BJ (cell line): ENCODE results near the gene MST1. TPM values are rescaled to one million over a fixed set of nuclear protein-coding genes. Genes with fewer than 3 reads are reported as not detected.

Experiments used
- CTCF ChIA-PET: fragments of 350-600 bp; formaldehyde crosslinking; extraction: SDS; loops from one replicate; lab custom pipeline; 2021; ENCODE audit warnings: antibody characterized with exemption, inconsistent platforms; lab: Yijun Ruan, JAX
- POLR2A ChIA-PET: fragments of 300-600 bp; sonication (Branson Sonifier 250); formaldehyde crosslinking; extraction: SDS; loops from one replicate; lab custom pipeline; 2021; ENCODE audit warnings: antibody characterized with exemption; lab: Charles Lee
- DNase-seq: peaks from one replicate; pipeline ENCODE4 v3.0.0-alpha.2; 2011; ENCODE audit warnings: low read depth
- H3K27me3 ChIP-seq: 2 replicates; pipeline ENCODE4 v1.6.0; 2011; ENCODE audit warnings: low read length; ENCODE audit not compliant: control insufficient read depth, insufficient read depth
- H3K36me3 ChIP-seq: 2 replicates; pipeline ENCODE4 v1.5.1; 2011; ENCODE audit warnings: low read length; ENCODE audit not compliant: control insufficient read depth, insufficient read depth
- H3K4me3 ChIP-seq: 2 replicates; pipeline ENCODE4 v1.5.1; 2011; ENCODE audit warnings: low read depth, mild to moderate bottlenecking, control low read depth, low read length
- polyA plus RNA-seq: library from polyadenylated mRNA; depleted of rRNA; stranded (reverse); fragments of >200 nt; gene quantifications from 2 replicates; pipeline ENCODE4 v1.2.3, GENCODE V29; 2011
- TF ChIP-seq, protein P1 (sequence below): IDR thresholded peaks from 2 replicates; pipeline ENCODE4 v1.5.1; 2011; ENCODE audit warnings: low read depth, mild to moderate bottlenecking, control low read depth, inconsistent platforms, low read length, moderate library complexity; ENCODE audit not compliant: insufficient read depth

Gene MST1
- polyA plus RNA-seq, 1 experiment: 10.7 TPM

DNA sequence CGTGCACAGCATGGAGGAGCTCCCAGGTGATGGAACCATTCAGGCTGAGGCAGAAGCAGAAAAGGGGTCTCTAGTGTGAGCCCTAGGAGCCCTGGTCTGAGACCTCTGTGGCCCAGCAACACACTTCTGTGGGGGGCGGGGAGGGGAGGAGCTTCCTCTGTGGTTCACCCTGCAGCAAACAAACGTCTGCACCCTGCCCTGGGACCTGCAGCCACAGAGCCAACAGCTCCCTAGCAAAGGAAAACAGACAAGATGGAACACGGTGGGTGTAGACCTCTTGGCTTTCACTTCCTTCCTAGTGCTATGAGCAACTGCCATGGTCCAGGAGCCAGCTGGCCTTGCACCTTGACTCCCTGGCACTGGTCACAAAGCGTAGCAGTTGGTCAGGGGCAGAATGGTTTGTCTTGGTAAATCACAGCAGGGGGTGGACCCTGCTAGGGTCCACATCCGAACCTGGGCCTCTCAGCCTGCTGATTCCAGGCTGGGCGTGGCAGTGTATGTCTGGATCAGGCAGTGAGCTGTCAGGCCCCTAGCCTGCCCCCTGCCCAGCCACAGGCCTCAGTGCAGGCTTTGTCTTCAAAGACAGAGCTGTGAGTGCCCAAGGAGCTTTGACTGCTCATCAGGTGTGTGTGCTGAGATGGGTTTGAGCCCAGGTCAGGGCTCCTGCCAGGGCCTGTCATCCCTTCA lies 23.5 kb upstream of the MST1 start:
- ChIA-PET POLR2A (no interaction called here), CTCF (interaction anchor here (2.2 kb wide), 1 partner anchor 12 kb away, joined by 9 read pairs; no protein-coding TSS in a partner anchor)
- no peak overlapping the region for H3K4me3 ChIP-seq
- TF ChIP-seq, protein P1, sequence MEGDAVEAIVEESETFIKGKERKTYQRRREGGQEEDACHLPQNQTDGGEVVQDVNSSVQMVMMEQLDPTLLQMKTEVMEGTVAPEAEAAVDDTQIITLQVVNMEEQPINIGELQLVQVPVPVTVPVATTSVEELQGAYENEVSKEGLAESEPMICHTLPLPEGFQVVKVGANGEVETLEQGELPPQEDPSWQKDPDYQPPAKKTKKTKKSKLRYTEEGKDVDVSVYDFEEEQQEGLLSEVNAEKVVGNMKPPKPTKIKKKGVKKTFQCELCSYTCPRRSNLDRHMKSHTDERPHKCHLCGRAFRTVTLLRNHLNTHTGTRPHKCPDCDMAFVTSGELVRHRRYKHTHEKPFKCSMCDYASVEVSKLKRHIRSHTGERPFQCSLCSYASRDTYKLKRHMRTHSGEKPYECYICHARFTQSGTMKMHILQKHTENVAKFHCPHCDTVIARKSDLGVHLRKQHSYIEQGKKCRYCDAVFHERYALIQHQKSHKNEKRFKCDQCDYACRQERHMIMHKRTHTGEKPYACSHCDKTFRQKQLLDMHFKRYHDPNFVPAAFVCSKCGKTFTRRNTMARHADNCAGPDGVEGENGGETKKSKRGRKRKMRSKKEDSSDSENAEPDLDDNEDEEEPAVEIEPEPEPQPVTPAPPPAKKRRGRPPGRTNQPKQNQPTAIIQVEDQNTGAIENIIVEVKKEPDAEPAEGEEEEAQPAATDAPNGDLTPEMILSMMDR: no peak
- H3K27me3 ChIP-seq: no peaks in the 10 kb centered on the region
- peaks cover 11% of the 10 kb centered on the region for H3K36me3 ChIP-seq
- no peak for DNase-seq

DNA sequence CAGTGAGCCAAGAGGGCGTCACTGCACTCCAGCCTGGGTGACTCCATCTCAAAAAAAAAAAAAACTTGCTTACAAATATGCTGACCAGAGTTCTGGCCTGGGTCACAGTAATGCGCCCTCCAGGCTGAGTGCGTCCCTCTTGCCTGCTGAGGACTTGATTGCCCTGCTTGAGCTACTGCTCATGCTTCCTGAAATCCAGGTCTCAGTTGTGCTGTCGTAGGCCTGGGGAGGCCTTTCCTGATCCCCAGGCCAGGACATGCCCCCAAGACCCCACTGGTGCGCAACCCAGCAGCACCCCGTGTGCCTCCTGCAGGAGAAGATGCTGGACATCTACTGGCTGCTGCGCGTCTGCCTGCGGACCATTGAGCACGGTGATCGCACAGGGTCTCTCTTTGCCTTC lies 22.9 kb upstream of the MST1 start:
- H3K4me3 ChIP-seq: no peak overlapping the region
- ChIA-PET CTCF (interaction anchor here (1.0 to 2.2 kb wide), 2 partner anchors 10 to 11 kb away, joined by 4 to 9 read pairs; no protein-coding TSS in a partner anchor), POLR2A (no interaction called here)

DNA sequence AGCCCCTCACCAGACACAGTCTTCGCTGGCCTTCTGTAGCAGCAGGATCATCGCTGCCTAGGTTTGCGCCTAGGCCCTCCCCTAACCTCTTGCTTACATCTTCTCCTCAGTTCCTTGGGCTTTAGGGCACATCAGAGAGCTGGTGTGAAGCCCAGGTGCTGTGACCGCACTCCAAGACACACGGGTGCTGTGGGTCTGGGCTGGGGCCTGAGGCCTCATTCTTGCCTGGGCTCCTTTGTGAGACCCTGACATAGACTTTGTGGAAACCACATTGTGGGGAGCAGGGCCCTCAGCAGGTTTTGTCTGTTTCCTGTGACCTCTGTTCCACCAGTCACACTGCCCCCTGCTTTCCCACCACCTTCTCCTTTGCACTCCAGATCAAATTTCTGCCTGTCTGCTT lies 22.2 kb upstream of the MST1 start:
- H3K27me3 ChIP-seq: no peaks in the 10 kb centered on the region
- DNase-seq: no peak
- peaks cover 10% of the 10 kb centered on the region for H3K36me3 ChIP-seq
- H3K4me3 ChIP-seq: no peak overlapping the region
- ChIA-PET POLR2A (no interaction called here), CTCF (interaction anchor here (0.8 to 2.2 kb wide), 3 partner anchors 9 to 177 kb away, joined by 3 to 9 read pairs (median 4); no protein-coding TSS in a partner anchor)
- TF ChIP-seq, protein P1: no peak

More for the DNA sequence above, 22.9 kb upstream of the MST1 start:
- TF ChIP-seq, protein P1: no peak
- no peak for DNase-seq
- Histone ChIP-seq H3K27me3 (no peaks in the 10 kb centered on the region), H3K36me3 (peaks cover 11% of the 10 kb centered on the region)

DNA sequence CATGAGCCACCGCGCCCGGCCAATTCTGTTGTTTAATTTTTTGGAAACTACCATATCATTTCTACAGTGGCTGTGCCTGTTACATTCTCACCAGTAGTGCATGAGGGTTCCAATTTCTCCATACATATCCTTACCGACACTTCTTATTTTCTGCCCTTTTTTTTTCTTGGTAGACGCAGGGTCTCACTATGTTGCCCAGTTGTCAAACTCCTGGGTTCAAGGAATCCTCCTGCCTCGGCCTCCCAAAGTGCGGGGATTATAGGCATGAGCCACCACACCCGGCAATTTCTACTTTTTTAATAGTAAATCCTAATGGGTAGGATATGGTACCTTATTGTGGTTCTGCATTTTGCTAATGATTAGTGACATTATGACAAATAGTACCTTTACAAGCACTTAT lies 20.6 kb upstream of the MST1 start:
- no peak for DNase-seq
- Histone ChIP-seq H3K27me3 (no peaks in the 10 kb centered on the region), H3K4me3 (no peak overlapping the region), H3K36me3 (peaks cover 18% of the 10 kb centered on the region)
- ChIA-PET POLR2A (no interaction called here), CTCF (no interaction called here)
- TF ChIP-seq, protein P1: no peak

DNA sequence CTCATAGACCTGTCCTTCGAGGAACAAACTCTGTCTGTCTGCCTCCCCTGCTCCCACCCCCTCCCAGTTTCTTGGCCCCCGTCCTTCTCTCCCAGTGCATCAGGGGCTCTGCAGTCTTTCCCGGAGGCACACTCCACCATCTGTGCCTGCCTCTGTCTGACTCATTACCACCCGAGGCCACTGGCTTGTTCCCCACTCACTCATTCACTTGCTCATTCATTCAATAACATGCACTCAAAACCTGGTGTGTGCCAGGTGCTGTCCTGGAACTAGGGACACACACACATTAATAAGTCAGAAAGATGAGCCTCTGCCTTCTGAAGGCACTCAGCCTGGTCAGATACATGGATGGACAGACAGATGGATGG lies 17.8 kb upstream of the MST1 start:
- no peak for DNase-seq
- POLR2A ChIA-PET: no interaction called here
- H3K27me3 ChIP-seq: no peaks in the 10 kb centered on the region
- CTCF ChIA-PET: no interaction called here
- no peak overlapping the region for H3K4me3 ChIP-seq
- H3K36me3 ChIP-seq: peaks cover 24% of the 10 kb centered on the region
- TF ChIP-seq, protein P1: no peak
